Erythroblast (primary cell): ENCODE results near the gene DYDC1.

Experiments used
- GATA1 ChIP-seq: IDR thresholded peaks from 2 replicates; pipeline ENCODE4 v1.6.1; 2011; ENCODE audit warnings: low read depth, mild to moderate bottlenecking, control low read depth, low read length, moderate library complexity
- POLR2A ChIP-seq: IDR thresholded peaks from 2 replicates; pipeline ENCODE4 v1.6.1; 2011; ENCODE audit warnings: mild to moderate bottlenecking, low read length

GRCh38 chr10:80356563-80356988, at the start of gene DYDC1, which contains the start of gene DYDC2:
- TF ChIP-seq POLR2A (no peak), GATA1 (no peak)
